T follicular helper cell (primary cell): ENCODE results near the gene ITGB6.
"Not testable (repeated sequence)": the region's sequence is repeated elsewhere in the genome, so short reads cannot be mapped to it uniquely, and the experiment has no call there.

Experiments
- DNase-seq: peaks from one replicate; pipeline ENCODE4 v3.0.0-alpha.2; 2020; ENCODE audit warnings: low read depth

The ITGB6 gene

GRCh38 chr2:160139991-160140390, 60.1 kb downstream of the ITGB6 start:
- no peak for DNase-seq

DNA sequence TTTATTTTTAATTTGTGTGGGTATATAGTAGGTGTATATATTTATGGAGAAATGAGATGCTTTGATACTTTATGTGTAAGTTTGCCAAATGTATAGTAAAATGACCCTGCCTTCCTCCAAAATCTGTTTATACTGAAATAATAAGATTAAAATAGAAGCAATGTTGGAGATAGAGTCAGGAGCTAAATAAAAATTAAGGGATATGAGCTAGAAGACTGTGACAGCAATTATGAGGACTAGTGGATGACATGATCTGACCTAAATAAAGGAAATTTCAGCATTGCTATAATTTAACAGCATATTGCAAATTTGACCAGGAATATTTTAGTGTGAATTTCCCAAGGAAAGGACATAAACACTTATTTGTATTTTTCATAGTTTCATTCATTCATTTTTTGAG, 60.7 kb downstream of the ITGB6 start:
- no peak for DNase-seq

DNA sequence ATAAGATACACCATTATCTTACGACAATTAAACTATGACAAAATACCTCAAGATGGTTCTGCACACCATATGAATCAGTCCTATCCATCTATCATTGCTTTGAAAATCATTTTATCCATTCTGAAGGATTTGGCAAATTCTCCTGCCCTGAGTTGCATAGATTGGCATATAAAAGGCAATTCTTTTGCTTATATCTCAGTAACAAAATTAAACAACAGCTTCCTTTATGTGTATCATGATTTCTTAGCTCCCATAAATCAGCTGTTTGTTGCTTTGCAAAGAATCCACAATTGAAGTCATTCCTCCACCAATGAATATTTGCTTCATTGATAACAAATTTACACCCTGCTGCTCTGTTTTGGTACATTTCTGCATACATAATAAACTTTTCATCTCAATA, 61.7 kb downstream of the ITGB6 start:
- no peak for DNase-seq

- DNase-seq: no peak
Measured at GRCh38 chr2:160137464-160137863, 62.6 kb downstream of the ITGB6 start.

DNA sequence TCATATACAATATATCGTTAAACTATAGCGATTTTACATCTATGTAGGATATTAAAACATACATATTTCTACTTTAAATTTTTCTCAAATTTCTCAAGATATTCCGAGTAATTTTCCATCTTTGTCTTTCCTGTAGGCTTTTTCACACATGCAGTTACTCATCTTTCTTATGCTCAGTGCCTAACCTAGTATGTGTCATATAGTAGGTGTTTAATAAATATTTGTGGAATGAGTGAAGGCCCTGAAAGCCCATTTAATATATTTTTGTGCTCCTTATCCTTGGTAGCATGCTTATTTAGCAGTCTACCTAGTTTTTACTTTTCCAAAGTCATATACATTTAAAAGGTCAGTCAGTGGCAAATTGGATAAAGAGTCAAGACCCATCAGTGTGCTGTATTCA, 67.3 kb downstream of the ITGB6 start:
- DNase-seq: no peak

- DNase-seq: no peak
Measured at GRCh38 chr2:160126756-160127155, 73.3 kb downstream of the ITGB6 start.

- DNase-seq: no peak
Measured at GRCh38 chr2:160126315-160126714, 73.8 kb downstream of the ITGB6 start.

DNA sequence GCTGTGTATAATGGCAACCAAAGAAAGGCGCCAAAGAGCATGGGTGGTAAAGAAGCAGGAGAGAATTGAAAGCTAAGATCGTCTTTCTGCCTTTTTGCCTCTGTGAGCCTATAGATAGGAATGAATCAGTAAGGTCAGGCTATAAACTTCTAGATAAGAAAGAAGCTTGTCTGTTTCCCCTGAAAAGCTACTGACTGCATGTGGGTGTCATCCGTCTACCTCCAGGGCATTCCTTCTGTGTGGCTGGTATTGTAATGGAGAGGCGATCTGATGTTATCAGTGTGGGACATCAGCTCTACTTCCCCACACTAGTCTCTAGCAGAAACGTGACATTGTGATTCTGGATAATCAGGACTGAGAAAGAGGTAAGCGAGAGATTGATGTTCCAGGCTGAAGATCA, 74.2 kb downstream of the ITGB6 start:
- DNase-seq: no peak

DNA sequence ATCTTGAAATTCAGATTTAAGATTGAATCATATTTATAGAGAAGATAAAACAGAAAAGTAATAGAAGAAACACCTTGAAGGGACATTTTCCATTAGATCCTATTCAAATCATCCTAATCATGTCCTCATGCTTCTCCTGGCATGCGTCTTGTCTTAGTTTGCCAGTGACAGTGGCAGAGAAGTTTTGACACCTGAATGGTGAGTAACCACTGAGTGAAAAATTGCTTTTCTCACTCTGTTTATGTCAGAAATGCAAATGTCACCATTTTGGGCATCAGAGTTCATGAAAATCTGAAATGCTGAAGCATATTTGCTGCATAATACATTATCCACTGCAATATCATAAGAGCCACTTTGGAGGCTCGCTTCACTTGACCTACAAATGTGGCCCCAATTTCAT, 74.7 kb downstream of the ITGB6 start:
- no peak for DNase-seq

- DNase-seq: no peak
Measured at GRCh38 chr2:160124571-160124970, 75.5 kb downstream of the ITGB6 start.

- not testable (repeated sequence) for DNase-seq
Measured at GRCh38 chr2:160114721-160115120, 85.4 kb downstream of the ITGB6 start.

GRCh38 chr2:160114020-160114419, 86.1 kb downstream of the ITGB6 start:
- no peak for DNase-seq

DNA sequence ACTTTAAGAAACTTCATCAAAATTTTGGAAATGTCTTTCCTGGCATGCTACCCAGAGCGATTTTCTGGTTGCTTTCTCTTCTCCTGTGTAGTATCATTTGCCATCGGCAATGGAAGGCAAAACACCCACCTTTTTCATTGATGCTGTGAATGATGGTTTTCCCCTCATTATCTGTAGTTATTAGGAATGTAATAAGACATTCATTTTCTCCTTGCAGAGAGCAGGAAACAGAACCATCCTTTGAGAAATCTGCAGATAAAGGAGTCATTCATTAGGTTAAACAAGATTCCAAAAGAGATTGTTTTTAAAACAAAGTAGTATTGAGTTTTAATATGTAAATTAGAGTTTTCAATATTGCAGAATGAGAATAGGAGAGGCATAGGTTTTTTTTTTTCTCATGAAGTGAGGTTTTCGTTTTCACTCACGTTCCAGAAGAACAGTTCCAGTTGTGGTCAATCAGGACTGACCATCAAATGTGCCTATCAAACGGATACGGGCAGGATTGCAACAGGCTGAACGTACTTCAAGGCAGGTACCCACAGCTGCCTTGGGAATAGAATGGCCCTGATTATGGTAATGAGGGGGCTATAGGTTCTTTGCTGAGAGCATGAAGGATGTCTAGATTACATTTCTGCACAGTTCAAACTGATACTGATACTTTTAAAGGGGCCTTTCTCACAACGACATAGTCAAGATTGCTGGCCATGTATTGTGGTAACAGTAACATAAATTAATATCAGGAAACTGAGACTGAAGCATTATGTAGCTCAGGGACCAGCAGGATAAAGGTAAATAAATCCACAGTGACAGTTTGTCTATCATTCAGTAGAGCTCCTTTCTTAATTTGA, 87.9 kb downstream of the ITGB6 start:
- no peak for DNase-seq

DNA sequence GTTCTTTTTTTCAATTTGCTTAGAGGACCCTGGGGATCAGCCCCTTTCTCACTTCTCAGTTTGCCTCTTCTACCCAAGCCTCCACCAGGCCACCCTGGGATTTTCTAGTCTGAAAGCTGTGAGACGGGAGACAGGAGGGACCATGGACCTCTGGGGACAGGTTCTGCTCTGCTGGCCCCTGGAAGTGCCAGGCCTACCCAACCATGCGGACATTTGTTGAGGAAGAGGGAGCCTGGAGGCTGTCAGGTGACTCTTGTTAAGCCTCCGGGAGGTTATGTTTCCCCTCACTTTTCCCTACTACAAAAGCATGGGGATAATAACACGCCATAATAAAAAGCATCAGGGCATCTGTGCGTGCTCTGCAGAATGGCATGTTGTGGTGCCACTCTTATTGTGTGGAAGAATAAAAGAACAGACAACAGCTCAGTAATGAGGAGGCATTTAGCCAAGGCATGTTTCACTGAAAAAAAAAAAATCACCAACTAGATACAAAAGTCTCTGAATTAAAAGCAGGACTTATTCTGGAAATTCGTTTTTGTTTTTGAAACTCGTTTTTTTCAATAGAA, 89.3 kb downstream of the ITGB6 start:
- no peak for DNase-seq

- peak; percentile 37 for DNase-seq
Measured at GRCh38 chr2:160109939-160110673, 90.0 kb downstream of the ITGB6 start.

- no peak for DNase-seq
Measured at GRCh38 chr2:160109243-160109642, 90.8 kb downstream of the ITGB6 start.

DNA sequence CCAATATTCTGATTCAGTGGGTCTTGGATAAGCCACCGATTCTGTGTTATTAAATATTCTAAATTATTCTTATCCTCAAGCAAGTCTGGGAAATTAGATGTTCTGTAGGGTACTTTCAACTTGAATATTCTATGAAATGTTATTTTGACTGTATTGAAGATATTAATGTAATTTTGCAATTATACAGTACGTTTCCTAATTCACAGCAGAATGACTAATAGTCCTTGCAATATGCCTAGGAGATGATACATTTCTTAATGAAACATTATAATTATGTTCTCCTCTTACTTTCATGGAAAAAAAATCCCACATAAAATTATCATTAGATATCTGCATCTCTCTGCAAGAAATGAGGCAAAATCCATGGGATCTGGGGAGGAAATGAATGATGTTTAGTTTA, 91.4 kb downstream of the ITGB6 start:
- DNase-seq: no peak

GRCh38 chr2:160105366-160105765, 94.7 kb downstream of the ITGB6 start:
- no peak for DNase-seq

DNA sequence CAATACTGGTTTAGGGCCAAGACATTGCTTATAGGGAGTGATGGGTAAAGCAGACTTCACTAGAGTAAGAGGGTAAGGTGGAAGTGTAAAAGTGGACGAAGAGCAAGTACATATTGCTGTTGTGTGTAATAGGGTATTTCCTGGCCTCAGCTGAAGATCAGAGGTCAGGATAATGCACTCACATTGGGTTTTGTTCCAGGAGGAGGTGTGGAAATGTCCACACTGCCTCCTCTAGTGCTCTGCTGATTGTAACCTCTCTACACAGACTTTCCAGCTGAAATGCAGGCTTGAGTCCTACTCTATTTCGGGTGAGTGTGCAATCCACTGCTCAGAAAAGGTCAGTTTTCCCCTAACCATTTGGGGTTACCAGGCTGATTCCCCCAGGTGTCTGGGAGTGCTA, 96.0 kb downstream of the ITGB6 start:
- no peak for DNase-seq

GRCh38 chr2:160097326-160097725, 102.7 kb downstream of the ITGB6 start:
- DNase-seq: no peak

- DNase-seq: no peak
Measured at GRCh38 chr2:160096409-160096808, 103.7 kb downstream of the ITGB6 start.

GRCh38 chr2:160092445-160092844, 107.6 kb downstream of the ITGB6 start:
- DNase-seq: no peak

DNA sequence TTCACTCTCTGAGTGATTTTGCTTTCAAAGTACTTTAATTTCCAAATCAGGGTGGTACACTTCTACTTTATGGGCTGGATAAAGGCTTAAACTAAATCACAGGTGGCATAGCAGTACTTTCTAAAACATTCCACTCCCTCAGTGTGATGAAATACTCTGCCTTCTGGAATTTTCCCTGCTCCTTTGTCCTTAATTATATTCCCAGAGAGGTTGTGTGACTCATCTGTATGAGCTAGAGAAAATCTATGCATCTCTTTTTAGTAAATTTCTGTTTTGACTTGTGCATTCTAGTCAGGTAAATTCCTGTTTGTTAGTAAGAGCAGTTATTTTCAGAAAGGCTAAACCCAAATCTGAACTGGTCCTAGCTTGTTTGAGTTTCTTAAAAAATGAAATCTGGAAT, 108.7 kb downstream of the ITGB6 start:
- no peak for DNase-seq
